HG02885 (cell line): Measurements from ENCODE around the gene JPH3.
"Not testable (repeated sequence)": the region's sequence is repeated elsewhere in the genome, so short reads cannot be mapped to it uniquely, and the experiment has no call there.

Source experiments
- ATAC-seq: cut with Tn5 transposase; IDR thresholded peaks from one replicate; pipeline ENCODE4 v1.9.1; 2021; ENCODE audit warnings: mild to moderate bottlenecking; ENCODE audit not compliant: unreplicated experiment, poor library complexity

Gene JPH3

DNA sequence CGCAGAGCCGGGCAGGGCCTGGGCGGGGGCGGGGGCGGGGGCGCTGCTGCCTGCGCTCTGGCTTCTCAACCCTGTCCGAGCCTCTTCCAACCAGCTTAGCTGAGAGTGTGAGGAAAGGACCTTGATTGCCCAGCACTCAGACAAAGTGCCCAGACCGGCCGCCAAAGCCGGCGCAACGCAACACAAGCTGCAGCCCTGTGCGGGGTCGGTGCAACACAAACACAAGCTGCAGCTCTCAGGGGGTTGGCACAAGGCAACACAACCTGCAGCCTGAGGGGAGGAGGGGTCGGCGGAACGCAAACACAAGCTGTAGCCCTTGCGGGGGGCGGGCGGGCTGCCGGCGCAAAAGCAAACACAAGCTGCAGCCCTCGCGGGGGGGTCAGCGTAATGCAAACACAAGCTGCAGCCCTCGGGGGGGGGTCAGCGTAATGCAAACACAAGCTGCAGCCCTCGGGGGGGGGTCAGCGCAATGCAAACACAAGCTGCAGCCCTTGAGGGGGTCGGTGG is 103.5 kb downstream of the JPH3 start:
- no peak for ATAC-seq

DNA sequence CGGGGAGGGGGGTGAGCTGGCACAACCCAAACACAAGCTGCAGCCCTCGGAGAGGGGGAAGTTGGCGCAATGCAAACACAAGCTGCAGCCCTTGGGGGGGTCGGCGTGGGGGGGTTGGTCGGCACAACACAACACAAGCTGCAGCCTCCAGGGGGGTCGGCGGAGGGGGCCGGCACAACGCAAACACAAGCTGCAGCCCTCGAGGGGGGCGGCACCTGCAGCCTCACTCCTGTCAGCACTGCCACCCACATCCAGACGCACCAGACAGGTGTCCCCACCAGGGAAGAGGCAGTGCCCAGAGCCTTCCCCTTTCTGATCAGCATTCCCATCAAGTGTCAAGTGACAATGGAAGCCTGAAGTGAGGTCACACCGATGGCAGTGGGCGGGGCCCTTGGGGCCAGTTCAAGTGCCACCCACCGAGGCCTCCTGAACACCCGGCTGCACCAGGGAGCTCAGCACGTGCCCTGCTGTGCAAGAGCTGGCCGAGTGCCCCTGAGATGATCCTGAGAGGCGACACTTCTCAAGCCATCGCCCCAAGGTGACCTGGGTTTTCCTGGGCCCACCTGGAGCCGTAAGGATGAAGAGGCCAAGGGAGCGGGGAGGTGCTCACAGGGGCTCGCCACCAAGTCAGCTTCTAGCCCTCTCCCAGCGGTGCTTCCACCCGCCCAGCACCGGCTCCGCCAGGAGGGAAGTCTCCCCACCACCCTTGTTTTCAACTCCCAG is 104.1 kb downstream of the JPH3 start:
- no peak for ATAC-seq

GRCh38 chr16:87707097-87707496 is 104.8 kb downstream of the JPH3 start:
- no peak for ATAC-seq

- no peak for ATAC-seq
Observed at GRCh38 chr16:87707714-87708580, 105.6 kb downstream of the JPH3 start.

DNA sequence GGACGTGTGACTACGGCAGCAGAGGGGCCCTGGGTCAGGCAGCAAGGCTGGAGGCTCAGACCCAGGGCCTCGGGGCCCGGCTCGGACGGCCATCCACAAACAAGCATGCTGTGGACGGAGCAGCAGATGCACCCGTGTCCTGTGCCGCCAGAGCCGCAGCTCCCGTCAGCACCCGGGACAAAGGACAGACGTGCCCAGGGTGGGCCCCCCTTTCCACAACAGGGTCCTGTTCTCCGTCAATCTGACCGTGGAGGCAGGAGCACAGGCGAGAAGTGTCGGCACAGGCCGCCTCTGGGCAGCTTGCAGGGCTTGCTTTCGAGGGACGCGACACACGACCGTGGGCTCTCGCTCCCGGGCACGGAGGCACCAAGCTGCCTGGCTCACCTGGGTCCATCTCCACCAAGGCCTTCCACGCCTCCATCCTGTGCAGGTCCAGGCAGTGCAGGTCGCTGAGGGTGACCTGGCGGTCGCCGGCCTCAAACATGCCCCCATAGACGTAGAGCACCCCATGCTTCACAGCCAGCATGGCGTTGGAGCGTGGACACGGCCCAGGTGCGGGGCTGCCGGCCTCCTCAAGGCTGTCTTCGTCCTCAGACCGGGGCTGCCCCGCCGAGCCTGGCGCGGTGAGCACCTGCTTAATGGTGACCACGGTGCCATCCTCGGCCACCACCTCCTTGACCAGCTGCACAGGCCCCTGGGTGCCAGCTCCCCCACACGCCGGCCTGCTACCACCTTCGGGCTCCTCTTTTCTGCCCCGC is 106.8 kb downstream of the JPH3 start:
- ATAC-seq, result no peak

- no peak for ATAC-seq
Observed at GRCh38 chr16:87709677-87710076, 107.4 kb downstream of the JPH3 start.

GRCh38 chr16:87710887-87711286 is 108.6 kb downstream of the JPH3 start:
- no peak for ATAC-seq

GRCh38 chr16:87712184-87712762 is 110.0 kb downstream of the JPH3 start:
- ATAC-seq, result no peak

GRCh38 chr16:87713451-87714229 is 111.3 kb downstream of the JPH3 start:
- no peak for ATAC-seq

DNA sequence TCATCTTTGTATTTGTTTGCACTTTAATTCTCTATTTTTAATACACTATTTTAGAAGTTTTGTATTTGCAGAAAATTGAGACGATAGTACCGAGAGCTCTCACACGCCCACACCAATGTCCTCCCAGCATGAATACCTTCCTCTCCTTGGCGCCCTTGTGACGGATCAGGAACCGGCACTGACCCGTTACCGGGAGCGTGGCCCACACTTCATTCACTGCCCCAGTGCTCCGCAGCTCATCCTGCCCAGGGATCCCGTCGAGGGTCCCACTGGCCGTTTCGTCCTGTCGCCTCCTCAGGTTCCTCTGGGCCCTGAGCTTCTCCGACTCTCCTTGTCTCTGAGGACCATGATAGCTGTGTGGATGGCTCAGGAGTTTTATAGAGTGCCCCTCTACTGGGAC is 112.9 kb downstream of the JPH3 start:
- no peak for ATAC-seq

- no peak for ATAC-seq
Observed at GRCh38 chr16:87715658-87716057, 113.3 kb downstream of the JPH3 start.

GRCh38 chr16:87718831-87719230 is 116.5 kb downstream of the JPH3 start:
- ATAC-seq, result not testable (repeated sequence)

- ATAC-seq, result no peak
Observed at GRCh38 chr16:87720446-87720845, 118.1 kb downstream of the JPH3 start.

GRCh38 chr16:87721622-87722585 is 119.6 kb downstream of the JPH3 start:
- ATAC-seq, result no peak

- ATAC-seq, result no peak
Observed at GRCh38 chr16:87722590-87723225, 120.4 kb downstream of the JPH3 start.

- ATAC-seq, result no peak
Observed at GRCh38 chr16:87723226-87723623, 120.9 kb downstream of the JPH3 start.

- no peak for ATAC-seq
Observed at GRCh38 chr16:87724490-87725291, 122.4 kb downstream of the JPH3 start.
